Measurements from ENCODE around the gene CDC34. TPM values are rescaled to one million over a fixed set of nuclear protein-coding genes. Genes with fewer than 3 reads are reported as not detected.
A peak's percentile ranks its signal among the peaks of the same experiment; 100 is the strongest.

Gene CDC34
- total RNA-seq, 2 experiments from 2014 or later, result 42.1 to 42.5 TPM

DNA sequence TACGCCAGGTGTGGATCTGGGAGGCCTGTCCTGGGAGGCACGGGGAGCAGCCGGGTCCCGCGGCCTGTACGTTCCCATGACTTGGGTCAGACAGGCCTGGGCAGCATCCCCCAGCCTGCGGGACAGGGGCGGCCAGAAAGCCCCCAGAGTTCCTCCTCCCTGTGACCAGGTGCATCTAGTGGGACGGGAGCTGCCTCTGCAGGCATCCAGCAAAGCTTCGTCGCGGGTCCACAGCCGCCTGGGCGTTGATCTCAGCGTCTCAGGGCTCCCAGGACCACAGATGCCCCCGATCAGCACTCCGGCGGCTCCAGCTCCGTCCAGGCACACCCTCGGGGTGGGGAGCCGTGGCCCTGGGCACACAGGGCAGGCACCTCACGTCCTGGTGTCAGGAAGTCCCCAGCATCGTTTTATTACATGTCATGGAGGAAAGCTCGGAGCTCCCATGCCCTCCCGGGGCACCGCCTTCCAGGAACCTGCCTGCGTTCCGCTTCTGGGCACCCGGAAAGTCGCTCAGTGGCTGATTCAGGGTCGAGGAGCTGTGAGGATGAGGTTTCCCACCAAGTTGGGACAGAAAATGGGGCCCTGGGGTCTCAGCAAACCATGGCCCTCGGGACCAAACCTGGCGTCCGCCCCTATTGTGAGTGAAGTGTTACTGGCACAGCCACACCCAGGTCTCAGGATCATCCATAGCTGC, 10.8 kb downstream of the CDC34 start:
- Mint-ChIP-seq H3K36me3 (ENCODE audit: low read depth) (peaks cover 5% of the 10 kb centered on the region), H3K27me3 (ENCODE audit: low read depth) (no peaks in the 10 kb centered on the region), H3K4me3 (no peak overlapping the region), H3K27ac (no peak overlapping the region), H3K4me1 (ENCODE audit: low read depth) (peaks cover 23% of the 10 kb centered on the region), H3K9me3 (no peaks in the 10 kb centered on the region)
- DNase-seq, result no peak
- CTCF ChIA-PET, result interaction anchor here (1.1 to 1.6 kb wide), 2 partner anchors 14 to 42 kb away, joined by 3 read pairs; no protein-coding TSS in a partner anchor
- intact Hi-C loops (cut with micrococcal nuclease), result no loop called here

DNA sequence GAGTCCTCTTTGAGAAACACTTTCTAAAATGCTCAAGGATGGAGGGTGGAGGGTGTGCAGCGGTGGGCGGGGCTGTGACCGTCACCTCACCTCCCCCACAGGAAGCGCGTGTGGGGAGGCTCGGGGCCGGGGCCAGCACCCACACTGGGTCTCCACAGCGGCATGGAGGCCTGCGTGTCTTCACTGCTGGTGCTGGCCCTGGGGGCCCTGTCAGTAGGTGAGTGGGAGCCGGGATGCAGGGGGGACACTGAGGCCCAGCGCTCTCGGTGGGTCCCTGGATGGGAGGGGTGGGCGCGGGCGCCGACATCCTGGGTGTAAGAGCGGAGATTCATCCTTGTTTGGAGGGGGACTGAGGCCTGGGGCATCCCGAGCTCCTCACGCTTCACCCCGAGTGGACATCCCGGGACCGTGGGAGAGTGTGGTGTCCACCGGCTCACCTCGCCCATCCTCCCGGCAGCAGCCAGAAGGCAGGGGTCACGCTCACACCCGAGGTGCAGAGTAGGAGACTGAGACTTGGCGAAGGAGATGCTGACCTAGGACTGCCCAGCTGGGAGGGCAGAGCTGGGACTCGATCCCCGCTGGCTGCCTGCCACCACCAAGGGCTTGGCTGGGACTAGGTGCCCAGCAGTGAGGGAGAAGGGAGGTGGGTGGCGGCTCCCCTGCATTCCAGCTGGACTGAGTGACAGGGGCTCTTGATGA, 12.5 kb downstream of the CDC34 start, which contains the start of gene GZMM:
Gene GZMM, plus strand, starts transcription at position 144 of the 699 bp plus-strand sequence. Its CDS starts 19 bp downstream, at position 163.
- intact Hi-C loops (cut with micrococcal nuclease), result loop anchor here (1.0 kb wide), 1 partner anchor 11 kb away; no protein-coding TSS in a partner anchor
- CTCF ChIA-PET, result interaction anchor here (0.7 kb wide), 2 partner anchors 202 to 209 kb away, joined by 3 read pairs; no protein-coding TSS in a partner anchor
- H3K4me3 Mint-ChIP-seq, result peak within 1 kb of the TSS; percentile 78
- peak within 1 kb of the TSS; percentile 81 for H3K27ac Mint-ChIP-seq
- H3K27me3 Mint-ChIP-seq (ENCODE audit: low read depth), result no peaks in the 10 kb centered on the region
- H3K9me3 Mint-ChIP-seq, result no peaks in the 10 kb centered on the region
- H3K4me1 Mint-ChIP-seq (ENCODE audit: low read depth), result peaks cover 23% of the 10 kb centered on the region
- H3K36me3 Mint-ChIP-seq (ENCODE audit: low read depth), result peaks cover 2% of the 10 kb centered on the region
- DNase-seq, result peak; percentile 83

DNA sequence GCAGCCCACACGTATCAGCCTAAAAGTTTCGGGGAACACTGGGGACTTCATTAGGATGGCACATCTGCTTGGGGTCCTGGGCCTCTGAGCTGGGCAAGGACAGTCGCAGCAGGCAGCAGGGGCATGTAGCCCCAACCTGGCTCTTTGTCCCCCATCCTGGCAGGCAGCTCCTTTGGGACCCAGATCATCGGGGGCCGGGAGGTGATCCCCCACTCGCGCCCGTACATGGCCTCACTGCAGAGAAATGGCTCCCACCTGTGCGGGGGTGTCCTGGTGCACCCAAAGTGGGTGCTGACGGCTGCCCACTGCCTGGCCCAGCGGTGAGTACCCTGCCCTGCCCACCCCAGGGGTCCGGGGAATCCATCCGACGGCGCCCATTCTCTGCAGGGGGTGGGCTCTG, 15.6 kb downstream of the CDC34 start:
- no peak overlapping the region for H3K4me3 Mint-ChIP-seq
- H3K27ac Mint-ChIP-seq, result no peak overlapping the region
- CTCF ChIA-PET, result no interaction called here
- peaks cover 26% of the 10 kb centered on the region for H3K4me1 Mint-ChIP-seq (ENCODE audit: low read depth)
- no peaks in the 10 kb centered on the region for H3K9me3 Mint-ChIP-seq
- peaks cover 2% of the 10 kb centered on the region for H3K36me3 Mint-ChIP-seq (ENCODE audit: low read depth)
- DNase-seq, result no peak
- H3K27me3 Mint-ChIP-seq (ENCODE audit: low read depth), result no peaks in the 10 kb centered on the region
- intact Hi-C loops (cut with micrococcal nuclease), result no loop called here

DNA sequence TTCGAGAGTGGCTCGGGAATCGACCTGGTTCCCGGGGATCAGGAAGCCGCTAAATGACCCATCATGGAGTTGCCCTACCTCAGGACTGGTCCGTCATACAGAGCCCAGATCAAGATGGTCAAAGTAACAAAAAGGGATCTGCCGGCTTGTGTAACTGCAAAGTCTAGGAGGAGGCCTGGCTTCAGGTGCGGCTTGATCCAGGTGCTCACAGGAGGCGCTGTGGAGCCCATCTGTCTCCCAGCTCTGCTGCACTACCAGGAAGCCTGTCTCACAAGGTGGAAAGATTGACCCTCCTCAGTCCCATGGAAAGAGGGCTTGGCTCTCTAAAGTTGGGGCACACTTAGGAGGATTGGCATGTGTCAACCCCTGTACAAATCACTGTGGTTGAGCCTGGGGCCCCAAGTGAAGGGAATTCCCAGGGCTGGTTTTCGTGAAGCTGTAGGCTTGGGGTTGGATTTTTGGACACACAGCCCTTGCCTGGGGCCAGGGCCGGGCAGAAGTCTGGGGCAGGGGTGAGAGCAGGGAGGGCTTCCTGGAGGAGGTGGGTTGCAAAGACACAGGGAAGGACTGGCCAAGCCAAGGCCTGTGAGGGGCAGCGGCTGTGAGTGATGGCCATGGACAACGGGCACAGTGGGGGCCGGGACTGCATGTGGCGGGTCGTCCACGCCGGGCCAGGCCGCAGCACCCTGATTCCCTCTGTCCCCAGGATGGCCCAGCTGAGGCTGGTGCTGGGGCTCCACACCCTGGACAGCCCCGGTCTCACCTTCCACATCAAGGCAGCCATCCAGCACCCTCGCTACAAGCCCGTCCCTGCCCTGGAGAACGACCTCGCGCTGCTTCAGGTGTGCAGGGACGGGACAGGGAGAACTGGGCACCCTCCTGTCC, 16.5 kb downstream of the CDC34 start:
- CTCF ChIA-PET, result interaction anchor here (0.9 kb wide), 1 partner anchor 17 kb away, joined by 3 read pairs; no protein-coding TSS in a partner anchor
- H3K4me1 Mint-ChIP-seq (ENCODE audit: low read depth), result peaks cover 26% of the 10 kb centered on the region
- intact Hi-C loops (cut with micrococcal nuclease), result no loop called here
- H3K27me3 Mint-ChIP-seq (ENCODE audit: low read depth), result no peaks in the 10 kb centered on the region
- H3K27ac Mint-ChIP-seq, result no peak overlapping the region
- peaks cover 2% of the 10 kb centered on the region for H3K36me3 Mint-ChIP-seq (ENCODE audit: low read depth)
- H3K9me3 Mint-ChIP-seq, result no peaks in the 10 kb centered on the region
- no peak for DNase-seq
- H3K4me3 Mint-ChIP-seq, result no peak overlapping the region

DNA sequence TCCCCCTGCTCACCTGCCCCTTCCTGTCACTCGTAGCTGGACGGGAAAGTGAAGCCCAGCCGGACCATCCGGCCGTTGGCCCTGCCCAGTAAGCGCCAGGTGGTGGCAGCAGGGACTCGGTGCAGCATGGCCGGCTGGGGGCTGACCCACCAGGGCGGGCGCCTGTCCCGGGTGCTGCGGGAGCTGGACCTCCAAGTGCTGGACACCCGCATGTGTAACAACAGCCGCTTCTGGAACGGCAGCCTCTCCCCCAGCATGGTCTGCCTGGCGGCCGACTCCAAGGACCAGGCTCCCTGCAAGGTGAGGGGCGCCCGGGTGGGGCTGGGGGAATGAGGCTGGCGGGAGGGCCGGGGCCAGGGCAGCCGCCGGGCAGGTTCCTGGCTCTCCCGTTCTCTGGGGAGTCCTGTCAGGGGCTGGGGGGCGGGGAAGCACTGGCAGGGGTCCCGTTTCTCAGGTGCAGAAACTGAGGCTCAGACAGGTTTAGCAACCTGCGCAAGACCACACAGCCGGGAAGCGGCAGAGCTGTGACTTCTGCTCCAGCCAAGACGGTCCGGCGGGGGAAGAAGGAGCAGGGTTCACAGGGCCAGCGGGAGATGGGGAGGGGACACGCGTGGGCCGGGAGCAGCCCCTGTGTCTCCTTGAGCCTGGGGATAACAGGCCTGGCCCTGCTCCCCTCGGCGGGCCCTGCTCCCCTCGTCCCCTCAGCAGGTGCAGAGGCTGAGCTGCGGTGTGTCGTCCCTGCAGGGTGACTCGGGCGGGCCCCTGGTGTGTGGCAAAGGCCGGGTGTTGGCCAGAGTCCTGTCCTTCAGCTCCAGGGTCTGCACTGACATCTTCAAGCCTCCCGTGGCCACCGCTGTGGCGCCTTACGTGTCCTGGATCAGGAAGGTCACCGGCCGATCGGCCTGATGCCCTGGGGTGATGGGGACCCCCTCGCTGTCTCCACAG, 17.6 kb downstream of the CDC34 start:
- no peak overlapping the region for H3K27ac Mint-ChIP-seq
- H3K36me3 Mint-ChIP-seq (ENCODE audit: low read depth), result no peaks in the 10 kb centered on the region
- no peak for DNase-seq
- intact Hi-C loops (cut with micrococcal nuclease), result no loop called here
- H3K4me3 Mint-ChIP-seq, result no peak overlapping the region
- H3K4me1 Mint-ChIP-seq (ENCODE audit: low read depth), result peaks cover 15% of the 10 kb centered on the region
- H3K27me3 Mint-ChIP-seq (ENCODE audit: low read depth), result no peaks in the 10 kb centered on the region
- H3K9me3 Mint-ChIP-seq, result no peaks in the 10 kb centered on the region
- CTCF ChIA-PET, result interaction anchor here (0.6 to 0.9 kb wide), 3 partner anchors 16 to 826 kb away, joined by 3 to 4 read pairs (median 3); no protein-coding TSS in a partner anchor

DNA sequence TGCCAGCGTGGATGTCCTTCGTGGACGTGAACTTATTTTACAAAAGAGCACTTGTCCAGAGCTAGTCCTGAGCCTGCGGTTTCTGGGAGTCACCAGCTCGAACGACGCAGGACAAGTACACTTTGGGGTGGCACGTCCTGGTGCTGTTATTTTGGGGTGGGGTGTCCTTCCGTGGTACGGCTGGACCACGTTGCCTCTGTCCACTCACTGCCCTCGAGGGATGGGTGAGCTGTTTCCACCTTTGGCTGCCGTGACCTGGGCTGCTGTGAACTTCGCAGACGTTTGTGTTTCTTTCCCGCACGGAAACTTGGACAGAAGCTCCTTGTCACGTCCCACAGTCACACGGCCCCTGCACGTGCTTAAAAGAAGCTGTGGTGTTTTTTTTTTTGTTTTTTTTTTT, 23.3 kb downstream of the CDC34 start:
- Mint-ChIP-seq H3K36me3 (ENCODE audit: low read depth) (no peaks in the 10 kb centered on the region), H3K9me3 (no peaks in the 10 kb centered on the region), H3K27ac (no peak overlapping the region), H3K4me1 (ENCODE audit: low read depth) (peaks cover 3% of the 10 kb centered on the region), H3K27me3 (ENCODE audit: low read depth) (no peaks in the 10 kb centered on the region), H3K4me3 (no peak overlapping the region)
- intact Hi-C loops (cut with micrococcal nuclease), result no loop called here
- no peak for DNase-seq
- CTCF ChIA-PET, result interaction anchor here (1.7 kb wide), 1 partner anchor 29 kb away, joined by 3 read pairs; no protein-coding TSS in a partner anchor

DNA sequence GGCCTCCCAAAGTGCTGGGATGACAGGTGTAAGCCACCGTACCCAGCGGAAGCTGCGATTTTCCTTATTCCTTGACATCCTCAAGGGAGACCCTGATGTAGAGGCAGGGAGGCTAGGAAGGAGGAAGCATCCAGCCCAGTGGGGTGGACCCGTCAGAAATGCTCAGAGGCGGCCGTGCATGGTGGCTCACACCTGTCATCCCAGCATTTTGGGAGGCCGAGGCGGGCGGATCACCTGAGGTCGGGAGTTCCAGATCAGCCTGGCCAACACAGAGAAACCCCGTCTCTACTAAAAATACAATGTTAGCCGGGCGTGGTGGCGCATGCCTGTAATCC, 23.9 kb downstream of the CDC34 start:
- Mint-ChIP-seq H3K9me3 (no peaks in the 10 kb centered on the region), H3K36me3 (ENCODE audit: low read depth) (no peaks in the 10 kb centered on the region), H3K4me3 (no peak overlapping the region), H3K27me3 (ENCODE audit: low read depth) (no peaks in the 10 kb centered on the region), H3K27ac (no peak overlapping the region), H3K4me1 (ENCODE audit: low read depth) (peaks cover 3% of the 10 kb centered on the region)
- CTCF ChIA-PET, result interaction anchor here (1.7 kb wide), 1 partner anchor 28 kb away, joined by 3 read pairs; no protein-coding TSS in a partner anchor
- intact Hi-C loops (cut with micrococcal nuclease), result no loop called here
- DNase-seq, result no peak

DNA sequence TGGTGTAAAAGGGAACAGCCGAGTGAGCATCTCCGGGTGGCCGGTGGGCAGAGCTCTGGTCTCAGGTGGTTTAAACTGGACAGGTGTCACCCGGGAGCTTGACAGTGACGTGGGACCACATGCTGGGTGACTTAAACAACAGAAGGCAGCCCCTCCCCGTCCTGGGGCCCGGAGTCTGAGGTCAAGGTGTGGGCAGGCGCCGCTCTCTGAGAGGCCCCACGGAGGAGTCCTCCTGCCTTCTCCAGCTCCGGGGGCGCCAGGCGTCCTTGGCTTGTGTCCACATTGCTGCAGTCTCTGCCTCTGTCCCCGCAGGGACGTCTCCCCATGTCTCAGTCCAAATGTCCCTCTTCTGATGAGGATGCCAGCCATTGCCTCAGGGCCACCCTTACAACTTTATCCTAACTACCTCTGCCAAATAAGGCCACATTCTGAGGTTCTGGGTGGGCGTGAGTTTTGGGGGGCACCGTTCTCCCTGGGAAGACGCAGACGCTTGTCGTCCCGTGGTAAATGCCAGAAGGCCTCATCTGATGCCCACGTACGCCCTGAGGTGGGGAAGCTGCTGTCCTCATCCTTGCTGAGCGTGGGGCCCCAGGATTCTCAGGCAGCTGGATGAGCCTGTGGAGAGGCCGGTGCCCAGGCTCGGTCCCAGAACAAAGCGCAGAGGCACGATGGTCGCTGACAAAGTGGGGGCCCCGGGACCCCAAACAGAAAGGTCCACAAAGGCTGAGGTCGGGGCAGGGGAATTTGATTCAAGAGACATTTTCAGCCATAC, 25.2 kb downstream of the CDC34 start:
- DNase-seq, result no peak
- no peaks in the 10 kb centered on the region for H3K9me3 Mint-ChIP-seq
- no peak overlapping the region for H3K27ac Mint-ChIP-seq
- no peaks in the 10 kb centered on the region for H3K36me3 Mint-ChIP-seq (ENCODE audit: low read depth)
- H3K4me3 Mint-ChIP-seq, result no peak overlapping the region
- intact Hi-C loops (cut with micrococcal nuclease), result no loop called here
- H3K27me3 Mint-ChIP-seq (ENCODE audit: low read depth), result no peaks in the 10 kb centered on the region
- CTCF ChIA-PET, result interaction anchor here (0.5 kb wide), 1 partner anchor 24 kb away, joined by 4 read pairs; no protein-coding TSS in a partner anchor
- H3K4me1 Mint-ChIP-seq (ENCODE audit: low read depth), result no peaks in the 10 kb centered on the region

DNA sequence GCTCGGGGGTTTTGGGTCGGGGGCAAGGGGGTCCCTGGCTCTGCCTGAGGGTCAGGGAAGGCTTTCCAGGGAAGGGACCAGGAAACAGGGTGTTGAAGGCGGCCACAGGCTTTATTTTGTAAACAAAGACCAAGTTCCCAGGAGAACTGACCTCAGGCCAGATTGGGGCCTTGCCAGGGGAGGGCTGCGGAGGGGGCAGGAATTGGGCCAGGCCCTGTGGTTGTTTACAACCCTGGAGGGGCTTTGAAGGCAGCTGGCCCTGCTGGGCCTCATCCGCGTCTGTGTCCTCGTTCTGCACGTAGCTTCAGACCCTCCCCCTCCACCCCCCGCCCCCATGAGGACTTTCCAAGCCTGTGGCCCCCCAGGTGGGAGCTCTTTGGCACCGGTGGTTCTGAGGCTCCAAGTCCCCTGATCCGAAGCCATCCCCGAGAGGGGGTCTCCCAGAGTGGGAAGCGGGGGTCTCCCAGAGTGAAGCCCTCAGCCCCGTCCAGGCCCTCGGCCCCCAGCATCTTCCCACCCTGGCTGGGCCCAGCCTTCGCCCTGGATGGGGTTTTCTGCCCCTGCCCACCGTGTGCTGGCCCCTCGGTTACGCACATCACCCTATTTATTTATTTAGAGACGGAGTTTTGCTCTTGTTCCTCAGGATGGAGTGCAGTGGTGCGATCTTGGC, 27.3 kb downstream of the CDC34 start:
- Mint-ChIP-seq H3K27ac (no peak overlapping the region), H3K4me3 (no peak overlapping the region), H3K9me3 (no peaks in the 10 kb centered on the region), H3K36me3 (ENCODE audit: low read depth) (no peaks in the 10 kb centered on the region), H3K27me3 (ENCODE audit: low read depth) (no peaks in the 10 kb centered on the region), H3K4me1 (ENCODE audit: low read depth) (no peaks in the 10 kb centered on the region)
- intact Hi-C loops (cut with micrococcal nuclease), result no loop called here
- DNase-seq, result no peak
- CTCF ChIA-PET, result no interaction called here

DNA sequence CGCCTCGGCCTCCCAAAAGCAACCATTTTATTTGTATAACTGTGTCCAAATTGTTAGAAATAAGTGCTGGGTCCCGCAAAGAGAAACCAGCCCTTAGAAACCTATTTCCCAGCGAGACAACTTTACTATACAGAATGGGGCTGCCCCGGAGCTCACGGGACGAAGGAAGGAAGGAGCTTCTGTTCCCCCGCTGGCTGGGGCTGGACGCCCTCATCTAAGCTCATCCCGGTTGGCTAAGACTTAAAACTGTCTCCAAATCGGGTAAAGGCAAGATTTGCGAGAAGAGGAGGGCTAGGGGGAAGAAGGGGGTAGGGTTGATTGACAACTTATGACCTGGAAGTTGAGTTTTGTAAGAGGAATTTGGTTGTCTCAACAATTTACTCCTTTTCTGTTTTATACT, 28.6 kb downstream of the CDC34 start:
- no peak overlapping the region for H3K27ac Mint-ChIP-seq
- intact Hi-C loops (cut with micrococcal nuclease), result no loop called here
- CTCF ChIA-PET, result no interaction called here
- DNase-seq, result no peak
- H3K4me3 Mint-ChIP-seq, result no peak overlapping the region
- H3K9me3 Mint-ChIP-seq, result no peaks in the 10 kb centered on the region
- no peaks in the 10 kb centered on the region for H3K27me3 Mint-ChIP-seq (ENCODE audit: low read depth)
- H3K36me3 Mint-ChIP-seq (ENCODE audit: low read depth), result no peaks in the 10 kb centered on the region
- H3K4me1 Mint-ChIP-seq (ENCODE audit: low read depth), result no peaks in the 10 kb centered on the region
